ENCODE data around the gene UBTD2.

GRCh38 chr5:172178991-172179989, 104.3 kb downstream of the UBTD2 start:
- TF ChIP-seq CTCF (IDR thresholded peaks at IDR 0.05), result no peak
- no peak for TF ChIP-seq EZH2 (IDR thresholded peaks at IDR 0.05; ENCODE audit: borderline replicate concordance, insufficient read depth, low read depth, low read length, poor library complexity, severe bottlenecking)

Data from B cell (primary cell).